MCF 10A (cell line): ENCODE data around the gene PUS7L. TPM values are rescaled to one million over a fixed set of nuclear protein-coding genes. Genes with fewer than 3 reads are reported as not detected.

ENCODE experiments used
- BruUV-seq: library from RNA; stranded (reverse); fragments of 400-500 nt; replicated peaks from 2 replicates; lab custom pipeline; 2021; lab: Mats Ljungman, UMichigan
- CTCF ChIA-PET: fragments of 300-600 bp; sonication (Branson Sonifier 250); formaldehyde crosslinking; extraction: SDS; loops from one replicate; lab custom pipeline; 2021; ENCODE audit warnings: antibody characterized with exemption, inconsistent platforms; lab: Yijun Ruan, JAX
- POLR2A ChIA-PET: fragments of 300-600, 350-650 bp; sonication (Branson Sonifier 250); formaldehyde crosslinking; extraction: SDS; loops from one replicate; lab custom pipeline; 2020; ENCODE audit warnings: antibody characterized with exemption, inconsistent platforms; lab: Yijun Ruan, JAX
- DNase-seq: peaks from one replicate; pipeline ENCODE4 v3.0.0-alpha.2; 2018; ENCODE audit not compliant: unreplicated experiment
- H3K27ac Mint-ChIP-seq: one replicate; pipeline ENCODE4 v1.8.0; 2022; ENCODE audit warnings: mild to moderate bottlenecking, low read depth, mixed read lengths; ENCODE audit not compliant: unreplicated experiment
- H3K27me3 Mint-ChIP-seq: one replicate; pipeline ENCODE4 v1.8.0; 2022; ENCODE audit warnings: mixed read lengths; ENCODE audit not compliant: insufficient read depth, unreplicated experiment
- H3K36me3 Mint-ChIP-seq: one replicate; pipeline ENCODE4 v1.8.0; 2022; ENCODE audit warnings: mild to moderate bottlenecking, moderate library complexity, mixed read lengths; ENCODE audit not compliant: insufficient read depth, unreplicated experiment
- H3K4me1 Mint-ChIP-seq: one replicate; pipeline ENCODE4 v1.8.0; 2022; ENCODE audit warnings: mixed read lengths; ENCODE audit not compliant: insufficient read depth, unreplicated experiment
- H3K4me3 Mint-ChIP-seq: one replicate; pipeline ENCODE4 v1.8.0; 2022; ENCODE audit warnings: mild to moderate bottlenecking, moderate library complexity, mixed read lengths; ENCODE audit not compliant: unreplicated experiment
- H3K9me3 Mint-ChIP-seq: one replicate; pipeline ENCODE4 v1.8.0; 2022; ENCODE audit warnings: mixed read lengths; ENCODE audit not compliant: unreplicated experiment
- CTCF ChIP-seq: fragments of 200-600 bp; IDR thresholded peaks from one replicate; pipeline ENCODE4 v1.8.0; 2022; ENCODE audit warnings: antibody characterized with exemption, mild to moderate bottlenecking; ENCODE audit not compliant: unreplicated experiment
- intact Hi-C: fragments of 100-400 bp; cut with micrococcal nuclease; formaldehyde crosslinking; loops from 2 replicates; pipeline ENCODE4 v1.14.1; 2022
- total RNA-seq: library from RNA; stranded (reverse); gene quantifications from 2 replicates; pipeline ENCODE4 v1.2.3, GENCODE V29; 2022

The PUS7L gene
- total RNA-seq, 1 experiment from 2014 or later: 26.5 TPM

- peaks cover 44% of the 10 kb centered on the region for H3K36me3 Mint-ChIP-seq
- intact Hi-C loops: no loop called here
- H3K27me3 Mint-ChIP-seq: no peaks in the 10 kb centered on the region
- no peak overlapping the region for H3K4me3 Mint-ChIP-seq
- no peak for DNase-seq
- peaks cover 9% of the 10 kb centered on the region for H3K9me3 Mint-ChIP-seq
- no peaks in the 10 kb centered on the region for H3K4me1 Mint-ChIP-seq
- CTCF ChIA-PET: interaction anchor here (0.6 to 2.2 kb wide), 2 partner anchors 11 to 87 kb away, joined by 3 to 6 read pairs; no protein-coding TSS in a partner anchor
- no peak for TF ChIP-seq CTCF
- BruUV-seq: no TSS peak
- H3K27ac Mint-ChIP-seq: no peak overlapping the region
- POLR2A ChIA-PET: interaction anchor here (0.9 to 1.9 kb wide), 4 partner anchors 9 to 40 kb away, joined by 3 to 5 read pairs (median 3); partner anchors contain the start of genes TMEM117 and TWF1
Observed at GRCh38 chr12:43795716-43796280, 37.2 kb upstream of the PUS7L start.

- Mint-ChIP-seq H3K4me3 (no peak overlapping the region), H3K27ac (peak overlapping the region; percentile 49), H3K9me3 (peaks cover 9% of the 10 kb centered on the region), H3K4me1 (no peaks in the 10 kb centered on the region), H3K36me3 (peaks cover 24% of the 10 kb centered on the region), H3K27me3 (no peaks in the 10 kb centered on the region)
- no TSS peak for BruUV-seq
- peak; percentile 10 for DNase-seq
- intact Hi-C loops: no loop called here
- CTCF ChIA-PET: interaction anchor here (0.6 kb wide), 1 partner anchor 92 kb away, joined by 3 read pairs; no protein-coding TSS in a partner anchor
- POLR2A ChIA-PET: interaction anchor here (1.8 kb wide), 1 partner anchor 9 kb away, joined by 4 read pairs; no protein-coding TSS in a partner anchor
- TF ChIP-seq CTCF: no peak
Observed at GRCh38 chr12:43789941-43790340, 31.4 kb upstream of the PUS7L start.

- intact Hi-C loops: no loop called here
- Mint-ChIP-seq H3K4me1 (no peaks in the 10 kb centered on the region), H3K27me3 (no peaks in the 10 kb centered on the region), H3K27ac (no peak overlapping the region), H3K9me3 (peaks cover 6% of the 10 kb centered on the region), H3K4me3 (no peak overlapping the region), H3K36me3 (peaks cover 36% of the 10 kb centered on the region)
- ChIA-PET CTCF (no interaction called here), POLR2A (interaction anchor here (0.5 to 1.1 kb wide), 3 partner anchors 10 to 28 kb away, joined by 3 to 4 read pairs (median 3); partner anchors contain the start of gene IRAK4)
- TF ChIP-seq CTCF: no peak
- DNase-seq: no peak
- TSS peak; percentile 33 for BruUV-seq
Observed at GRCh38 chr12:43786899-43787693, 28.5 kb upstream of the PUS7L start.

- Mint-ChIP-seq H3K36me3 (peaks cover 25% of the 10 kb centered on the region), H3K27ac (no peak overlapping the region), H3K9me3 (no peaks in the 10 kb centered on the region), H3K4me1 (no peaks in the 10 kb centered on the region), H3K4me3 (no peak overlapping the region), H3K27me3 (no peaks in the 10 kb centered on the region)
- ChIA-PET CTCF (interaction anchor here (0.6 to 4.9 kb wide), 7 partner anchors 8 to 331 kb away, joined by 3 to 46 read pairs (median 5); partner anchors contain the start of gene TWF1), POLR2A (interaction anchor here (0.9 to 2.1 kb wide), 4 partner anchors 17 to 106 kb away, joined by 3 to 6 read pairs (median 5); partner anchors contain the start of genes IRAK4, PUS7L and TWF1)
- BruUV-seq: no TSS peak
- intact Hi-C loops: loop anchor here (1.0 kb wide), 1 partner anchor 106 kb away; no protein-coding TSS in a partner anchor
- TF ChIP-seq CTCF: peak; percentile 18
- peak; percentile 28 for DNase-seq
Observed at GRCh38 chr12:43776498-43776897, 17.9 kb upstream of the PUS7L start.
